ENCODE data around the gene HEBP2. TPM values are rescaled to one million over a fixed set of nuclear protein-coding genes. Genes with fewer than 3 reads are reported as not detected.

Gene HEBP2
- polyA plus RNA-seq, 1 experiment = 16.8 TPM

DNA sequence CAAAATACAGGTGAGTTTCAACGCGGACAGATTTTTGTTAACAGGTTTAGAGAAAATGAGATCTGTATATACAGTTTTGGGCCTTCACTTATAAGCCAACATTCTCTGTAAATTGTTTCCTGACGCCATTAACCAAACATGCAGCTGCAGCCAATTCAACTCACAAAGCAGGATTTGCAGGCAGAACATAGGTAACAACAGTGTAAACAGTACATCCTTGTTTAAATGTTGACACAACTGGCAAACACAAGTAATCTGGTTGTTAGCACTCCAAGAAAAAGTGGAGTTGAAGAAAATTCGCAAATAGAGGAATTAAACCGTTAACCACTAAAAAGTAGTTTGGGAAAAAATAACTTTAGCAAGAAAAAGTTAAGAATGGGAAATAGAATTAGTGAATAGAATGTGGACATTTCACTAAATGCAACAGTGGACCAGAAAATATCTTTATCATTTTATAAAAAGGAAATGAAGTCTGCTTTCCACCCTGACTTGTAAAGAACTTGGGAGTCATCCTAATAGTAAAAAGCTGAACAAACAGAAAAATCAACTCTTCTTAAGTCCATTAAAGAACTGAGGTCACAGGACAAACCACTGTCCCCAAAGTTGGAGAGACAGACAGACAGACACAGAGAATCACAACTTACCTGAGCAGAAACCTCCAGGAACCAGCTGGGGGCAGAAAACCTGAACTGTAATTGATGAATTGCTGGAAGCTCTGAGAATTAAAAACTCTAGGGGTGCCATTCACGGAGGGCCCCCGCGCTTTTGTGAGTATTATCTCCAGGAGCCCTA lies 16.2 kb upstream of the HEBP2 start:
- Histone ChIP-seq H3K27me3 (ENCODE audit: control insufficient read depth, insufficient read depth, low read length) (peaks cover 3% of the 10 kb centered on the region), H3K9me3 (ENCODE audit: control insufficient read depth, insufficient read depth, low read length) (no peaks in the 10 kb centered on the region), H3K27ac (ENCODE audit: low read depth, low read length) (no peak overlapping the region), H3K4me3 (ENCODE audit: low read depth, low read length) (no peak overlapping the region)
- TF ChIP-seq, protein P1, sequence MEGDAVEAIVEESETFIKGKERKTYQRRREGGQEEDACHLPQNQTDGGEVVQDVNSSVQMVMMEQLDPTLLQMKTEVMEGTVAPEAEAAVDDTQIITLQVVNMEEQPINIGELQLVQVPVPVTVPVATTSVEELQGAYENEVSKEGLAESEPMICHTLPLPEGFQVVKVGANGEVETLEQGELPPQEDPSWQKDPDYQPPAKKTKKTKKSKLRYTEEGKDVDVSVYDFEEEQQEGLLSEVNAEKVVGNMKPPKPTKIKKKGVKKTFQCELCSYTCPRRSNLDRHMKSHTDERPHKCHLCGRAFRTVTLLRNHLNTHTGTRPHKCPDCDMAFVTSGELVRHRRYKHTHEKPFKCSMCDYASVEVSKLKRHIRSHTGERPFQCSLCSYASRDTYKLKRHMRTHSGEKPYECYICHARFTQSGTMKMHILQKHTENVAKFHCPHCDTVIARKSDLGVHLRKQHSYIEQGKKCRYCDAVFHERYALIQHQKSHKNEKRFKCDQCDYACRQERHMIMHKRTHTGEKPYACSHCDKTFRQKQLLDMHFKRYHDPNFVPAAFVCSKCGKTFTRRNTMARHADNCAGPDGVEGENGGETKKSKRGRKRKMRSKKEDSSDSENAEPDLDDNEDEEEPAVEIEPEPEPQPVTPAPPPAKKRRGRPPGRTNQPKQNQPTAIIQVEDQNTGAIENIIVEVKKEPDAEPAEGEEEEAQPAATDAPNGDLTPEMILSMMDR (IDR thresholded peaks at IDR 0.05; ENCODE audit: low read depth, low read length) = no peak
- CTCF ChIA-PET = no interaction called here
- POLR2A ChIA-PET = no interaction called here
- DNase-seq (ENCODE audit: low read depth, low spot score) = no peak

DNA sequence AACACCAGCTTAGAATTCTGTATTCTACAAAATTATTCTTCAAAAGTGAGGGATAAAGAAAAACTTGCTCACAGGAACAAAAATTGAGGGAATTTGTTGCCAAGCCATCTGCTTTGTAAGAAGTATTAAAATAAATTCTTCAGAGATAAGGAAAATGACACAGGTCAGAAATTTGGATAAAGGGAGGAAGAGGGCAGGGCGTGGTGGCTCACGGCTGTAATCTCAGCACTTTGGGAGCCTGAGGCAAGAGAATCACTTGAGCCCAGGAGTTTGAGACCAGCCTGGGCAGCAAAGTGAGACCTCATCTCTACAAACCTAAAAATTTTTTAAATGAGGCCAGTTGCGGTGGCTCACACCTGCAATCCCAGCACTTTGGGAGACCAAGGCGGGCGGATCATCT lies 14.5 kb upstream of the HEBP2 start:
- no peak for DNase-seq (ENCODE audit: low read depth, low spot score)
- Histone ChIP-seq H3K27me3 (ENCODE audit: control insufficient read depth, insufficient read depth, low read length) (peaks cover 4% of the 10 kb centered on the region), H3K4me3 (ENCODE audit: low read depth, low read length) (no peak overlapping the region), H3K9me3 (ENCODE audit: control insufficient read depth, insufficient read depth, low read length) (no peaks in the 10 kb centered on the region), H3K27ac (ENCODE audit: low read depth, low read length) (no peak overlapping the region)
- ChIA-PET POLR2A (no interaction called here), CTCF (no interaction called here)
- TF ChIP-seq, protein P1 (IDR thresholded peaks at IDR 0.05; ENCODE audit: low read depth, low read length) = no peak

DNA sequence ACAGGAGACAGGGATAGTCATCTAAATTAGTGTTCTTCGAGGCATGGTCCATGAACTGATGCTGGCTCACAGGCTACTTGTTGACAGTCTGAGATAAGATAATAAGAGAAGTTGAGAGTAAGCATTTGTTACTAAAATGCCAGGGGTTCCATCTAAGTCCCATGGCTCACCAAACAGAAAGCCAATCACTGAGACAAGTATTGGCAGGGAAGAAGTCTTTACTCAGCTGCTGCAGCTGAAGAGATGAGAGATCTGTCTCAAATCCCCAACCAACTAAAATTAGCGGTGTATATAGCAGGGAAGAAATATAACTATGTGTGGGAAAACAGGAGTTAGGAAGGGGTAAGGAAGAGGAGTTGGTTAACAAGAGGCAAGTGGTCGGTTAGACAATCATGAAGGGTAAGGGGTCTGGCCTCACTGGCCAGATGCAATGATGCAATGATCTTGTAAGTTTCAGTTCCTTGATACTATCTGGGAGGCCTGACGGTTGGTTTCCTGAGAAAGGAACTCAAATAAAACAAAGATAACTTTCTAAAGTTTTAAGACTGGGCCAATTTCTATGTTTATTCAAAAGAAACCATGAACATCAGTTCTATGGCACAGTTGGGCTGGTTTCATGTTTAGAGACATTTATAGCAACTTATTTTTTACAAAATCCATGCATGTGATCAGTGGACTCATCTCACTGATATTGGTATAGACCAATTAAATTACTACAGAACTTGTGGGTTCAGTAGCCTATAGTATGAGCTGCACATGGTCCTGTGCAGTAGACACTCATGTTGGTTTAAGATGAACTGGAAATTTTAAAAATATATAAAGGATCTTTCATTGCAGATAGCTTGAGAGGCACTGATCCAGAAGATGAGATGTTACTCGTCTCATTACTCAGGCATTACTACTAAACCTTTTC lies 9.9 kb upstream of the HEBP2 start:
- H3K27ac ChIP-seq (ENCODE audit: low read depth, low read length) = no peak overlapping the region
- TF ChIP-seq, protein P1 (IDR thresholded peaks at IDR 0.05; ENCODE audit: low read depth, low read length) = no peak
- POLR2A ChIA-PET = no interaction called here
- H3K27me3 ChIP-seq (ENCODE audit: control insufficient read depth, insufficient read depth, low read length) = peaks cover 4% of the 10 kb centered on the region
- H3K9me3 ChIP-seq (ENCODE audit: control insufficient read depth, insufficient read depth, low read length) = no peaks in the 10 kb centered on the region
- no peak for DNase-seq (ENCODE audit: low read depth, low spot score)
- no peak overlapping the region for H3K4me3 ChIP-seq (ENCODE audit: low read depth, low read length)
- CTCF ChIA-PET = no interaction called here

DNA sequence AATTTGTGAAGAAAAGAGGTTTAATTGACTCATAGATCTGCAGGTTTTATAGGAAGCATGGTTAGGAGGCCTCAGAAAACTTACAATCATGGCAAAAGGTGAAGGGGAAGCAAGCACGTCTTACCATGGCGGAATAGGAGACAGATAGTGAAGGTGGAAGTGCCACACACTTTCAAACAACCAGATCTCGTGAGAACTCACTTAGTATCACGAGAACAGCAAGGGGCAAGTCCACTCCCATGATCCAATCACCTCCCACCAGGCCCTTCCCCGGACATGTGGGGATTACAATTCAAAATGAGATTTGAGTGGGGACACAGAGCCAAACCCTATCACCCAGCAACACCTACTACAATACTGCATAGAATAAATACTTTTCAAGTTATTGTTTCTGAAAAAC lies 7.3 kb upstream of the HEBP2 start:
- H3K9me3 ChIP-seq (ENCODE audit: control insufficient read depth, insufficient read depth, low read length) = no peaks in the 10 kb centered on the region
- no peak for DNase-seq (ENCODE audit: low read depth, low spot score)
- POLR2A ChIA-PET = no interaction called here
- CTCF ChIA-PET = no interaction called here
- no peak overlapping the region for H3K27ac ChIP-seq (ENCODE audit: low read depth, low read length)
- TF ChIP-seq, protein P1 (IDR thresholded peaks at IDR 0.05; ENCODE audit: low read depth, low read length) = no peak
- no peak overlapping the region for H3K4me3 ChIP-seq (ENCODE audit: low read depth, low read length)
- H3K27me3 ChIP-seq (ENCODE audit: control insufficient read depth, insufficient read depth, low read length) = peaks cover 4% of the 10 kb centered on the region

Data from AG04450 (cell line).